ENCODE measurements around the gene PITPNM3.

PITPNM3 gene

DNA sequence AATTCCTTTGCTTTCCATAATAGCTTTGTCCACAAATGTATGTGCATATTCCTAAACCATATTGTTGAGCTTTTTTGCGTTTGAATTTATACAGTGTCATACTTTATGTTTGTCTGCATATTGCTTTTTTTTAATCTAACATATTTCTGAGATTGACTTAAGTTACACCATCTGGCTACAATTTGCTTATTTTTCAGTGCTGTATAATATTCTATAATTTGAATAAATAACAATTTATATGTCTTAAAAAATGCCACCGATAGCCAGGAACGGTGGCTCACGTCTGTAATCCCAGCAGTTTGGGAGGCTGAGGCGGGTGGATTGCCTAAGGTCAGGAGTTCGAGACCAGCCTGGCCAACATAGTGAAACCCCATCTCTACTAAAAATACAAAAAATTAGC lies 113.6 kb downstream of the PITPNM3 start:
- no peak for DNase-seq (ENCODE audit: low read depth)
- no peak overlapping the region for H3K4me3 ChIP-seq (ENCODE audit: low read length)
- TF ChIP-seq, protein P1, sequence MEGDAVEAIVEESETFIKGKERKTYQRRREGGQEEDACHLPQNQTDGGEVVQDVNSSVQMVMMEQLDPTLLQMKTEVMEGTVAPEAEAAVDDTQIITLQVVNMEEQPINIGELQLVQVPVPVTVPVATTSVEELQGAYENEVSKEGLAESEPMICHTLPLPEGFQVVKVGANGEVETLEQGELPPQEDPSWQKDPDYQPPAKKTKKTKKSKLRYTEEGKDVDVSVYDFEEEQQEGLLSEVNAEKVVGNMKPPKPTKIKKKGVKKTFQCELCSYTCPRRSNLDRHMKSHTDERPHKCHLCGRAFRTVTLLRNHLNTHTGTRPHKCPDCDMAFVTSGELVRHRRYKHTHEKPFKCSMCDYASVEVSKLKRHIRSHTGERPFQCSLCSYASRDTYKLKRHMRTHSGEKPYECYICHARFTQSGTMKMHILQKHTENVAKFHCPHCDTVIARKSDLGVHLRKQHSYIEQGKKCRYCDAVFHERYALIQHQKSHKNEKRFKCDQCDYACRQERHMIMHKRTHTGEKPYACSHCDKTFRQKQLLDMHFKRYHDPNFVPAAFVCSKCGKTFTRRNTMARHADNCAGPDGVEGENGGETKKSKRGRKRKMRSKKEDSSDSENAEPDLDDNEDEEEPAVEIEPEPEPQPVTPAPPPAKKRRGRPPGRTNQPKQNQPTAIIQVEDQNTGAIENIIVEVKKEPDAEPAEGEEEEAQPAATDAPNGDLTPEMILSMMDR (conservative IDR thresholded peaks at IDR 0.05; ENCODE audit: low read depth, low read length): no peak

DNA sequence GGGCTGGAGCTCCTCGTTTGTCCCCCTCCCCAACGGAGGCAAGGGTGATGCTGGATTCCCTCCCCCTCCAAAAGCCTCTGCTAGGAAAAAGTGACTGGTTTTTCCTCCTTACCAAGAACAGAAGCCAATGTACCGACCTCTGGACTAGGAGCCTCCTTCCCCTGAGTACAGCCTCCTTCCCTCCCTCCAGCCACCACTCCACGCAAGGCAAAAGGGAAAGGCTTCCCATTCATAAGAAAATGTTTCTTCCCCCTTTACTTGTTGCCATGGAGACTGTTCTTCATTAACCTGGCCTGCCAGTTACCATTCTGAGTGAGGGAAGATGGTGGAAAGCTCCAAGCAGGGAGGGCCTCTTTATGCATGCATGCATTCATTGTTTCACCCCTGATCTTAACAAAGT lies 116.4 kb downstream of the PITPNM3 start:
- TF ChIP-seq, protein P1 (conservative IDR thresholded peaks at IDR 0.05; ENCODE audit: low read depth, low read length): no peak
- no peak overlapping the region for H3K4me3 ChIP-seq (ENCODE audit: low read length)
- DNase-seq (ENCODE audit: low read depth): no peak

DNA sequence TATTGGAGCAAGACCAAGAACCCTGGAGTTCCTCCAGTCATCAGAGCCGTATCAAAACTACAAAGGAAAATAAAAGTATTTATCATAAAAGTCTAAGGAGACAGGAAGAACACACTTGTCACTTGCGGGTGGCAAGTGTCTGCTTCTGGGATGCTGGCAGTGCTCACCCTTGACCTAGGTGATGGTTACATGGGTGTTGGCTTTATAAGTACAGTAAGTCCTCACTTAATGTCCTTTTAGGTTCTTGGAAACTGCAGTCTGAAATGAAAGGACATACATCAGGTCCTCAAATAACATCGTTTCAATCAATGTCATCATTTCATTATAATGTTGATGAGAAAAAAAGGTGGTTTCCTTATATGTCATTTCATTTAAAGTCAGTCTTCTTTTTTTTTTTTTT lies 118.4 kb downstream of the PITPNM3 start:
- no peak for DNase-seq (ENCODE audit: low read depth)
- TF ChIP-seq, protein P1 (conservative IDR thresholded peaks at IDR 0.05; ENCODE audit: low read depth, low read length): no peak
- no peak overlapping the region for H3K4me3 ChIP-seq (ENCODE audit: low read length)

DNA sequence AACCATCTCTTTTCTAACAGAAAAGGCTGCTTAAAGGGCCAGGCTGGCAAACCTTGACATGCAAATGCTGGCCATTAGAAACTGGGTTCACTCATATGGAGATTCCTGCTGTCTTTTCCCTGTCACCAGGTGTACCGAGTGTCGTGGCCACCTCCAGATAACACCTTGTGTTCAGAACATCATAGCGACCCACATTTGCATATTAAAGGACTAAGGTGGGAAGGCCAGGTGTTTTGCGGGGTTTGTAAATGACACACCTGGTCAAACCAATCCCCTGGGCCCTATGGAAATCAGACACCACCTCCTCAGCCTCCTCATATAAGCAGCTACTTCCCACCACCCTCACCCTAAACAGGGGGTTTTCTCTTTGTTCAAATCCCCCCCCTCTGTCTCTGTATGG lies 118.9 kb downstream of the PITPNM3 start:
- TF ChIP-seq, protein P1 (conservative IDR thresholded peaks at IDR 0.05; ENCODE audit: low read depth, low read length): no peak
- no peak for DNase-seq (ENCODE audit: low read depth)

DNA sequence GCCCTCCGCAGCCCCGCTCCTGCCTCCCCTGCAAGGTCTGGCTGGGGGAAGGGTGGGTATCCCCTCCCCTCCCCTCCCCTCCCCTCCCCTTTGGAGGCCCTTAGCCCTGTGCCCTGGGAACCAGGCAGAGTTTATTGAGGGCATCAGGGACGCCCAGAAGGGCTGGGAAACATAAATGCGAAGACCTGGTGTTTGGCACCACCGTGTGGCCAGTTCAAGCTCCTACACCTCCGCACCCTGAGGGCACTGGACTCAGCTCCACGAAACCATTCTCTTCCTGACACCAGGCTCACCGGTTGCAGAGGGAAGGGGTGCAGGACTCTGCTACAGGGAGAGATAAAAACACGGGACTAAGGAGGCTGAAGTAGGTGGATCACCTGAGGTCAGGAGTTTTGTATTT lies 120.4 kb downstream of the PITPNM3 start:
- TF ChIP-seq, protein P1 (conservative IDR thresholded peaks at IDR 0.05; ENCODE audit: low read depth, low read length): peak; percentile 87
- DNase-seq (ENCODE audit: low read depth): no peak
- H3K4me3 ChIP-seq (ENCODE audit: low read length): no peak overlapping the region

More for the DNA sequence above, 118.9 kb downstream of the PITPNM3 start:
- H3K4me3 ChIP-seq (ENCODE audit: low read length): no peak overlapping the region

DNA sequence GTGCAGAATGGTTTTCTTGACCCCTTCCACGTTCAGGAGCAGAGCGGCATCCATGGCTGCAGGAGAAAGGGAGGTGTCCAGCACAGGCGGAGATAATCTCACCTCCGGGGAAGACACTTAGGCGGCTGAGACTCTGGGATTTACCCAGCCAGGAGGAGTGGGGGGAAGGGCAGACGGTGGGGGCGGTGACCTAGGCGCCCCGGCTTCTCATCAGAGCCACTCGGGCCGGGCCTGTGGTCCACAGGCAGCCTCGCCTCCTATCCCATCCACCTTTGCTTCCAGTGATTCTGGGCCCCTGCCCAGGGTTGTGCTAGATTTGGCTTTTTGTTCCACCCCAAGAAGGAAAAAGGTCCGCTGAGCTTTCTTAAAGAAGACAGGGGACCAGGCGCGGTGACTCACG lies 121.3 kb downstream of the PITPNM3 start, which contains the start of gene AIPL1:
AIPL1 (minus strand) TSS at position 71 of the 400 bp plus-strand sequence; CDS start at position 54, 17 bp downstream.
- DNase-seq (ENCODE audit: low read depth): no peak
- H3K4me3 ChIP-seq (ENCODE audit: low read length): no peak within 1 kb of the TSS
- TF ChIP-seq, protein P1 (conservative IDR thresholded peaks at IDR 0.05; ENCODE audit: low read depth, low read length): no peak

DNA sequence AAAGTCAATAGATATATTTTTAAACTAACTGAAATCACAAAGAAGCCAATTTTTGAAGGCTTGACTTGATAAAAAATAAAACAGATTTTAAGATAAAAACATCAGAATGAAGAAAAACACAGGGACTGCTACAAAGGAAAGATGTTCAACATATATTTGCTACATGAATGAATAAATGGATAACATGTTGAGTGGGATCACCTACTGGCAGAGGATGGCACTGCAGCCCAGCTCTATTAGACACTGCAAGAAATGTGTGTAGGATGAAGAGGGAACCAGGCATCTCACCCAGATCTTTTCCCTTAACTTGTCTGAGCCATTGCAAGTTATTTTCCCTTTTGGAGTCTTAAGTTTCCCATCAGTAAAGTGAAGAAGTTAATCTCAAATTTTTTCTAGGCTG lies 125.6 kb downstream of the PITPNM3 start:
- DNase-seq (ENCODE audit: low read depth): no peak
- TF ChIP-seq, protein P1 (conservative IDR thresholded peaks at IDR 0.05; ENCODE audit: low read depth, low read length): peak; percentile 51
- no peak overlapping the region for H3K4me3 ChIP-seq (ENCODE audit: low read length)

Measured in retinal pigment epithelial cell (primary cell).